Measurements from ENCODE around the gene DCUN1D1. TPM values are rescaled to one million over a fixed set of nuclear protein-coding genes. Genes with fewer than 3 reads are reported as not detected.
"Not testable (repeated sequence)": the region's sequence is repeated elsewhere in the genome, so short reads cannot be mapped to it uniquely, and the experiment has no call there.

The DCUN1D1 gene
- total RNA-seq, 6 experiments from 2014 or later: 15.7 to 41.5 (median 31.9) TPM

DNA sequence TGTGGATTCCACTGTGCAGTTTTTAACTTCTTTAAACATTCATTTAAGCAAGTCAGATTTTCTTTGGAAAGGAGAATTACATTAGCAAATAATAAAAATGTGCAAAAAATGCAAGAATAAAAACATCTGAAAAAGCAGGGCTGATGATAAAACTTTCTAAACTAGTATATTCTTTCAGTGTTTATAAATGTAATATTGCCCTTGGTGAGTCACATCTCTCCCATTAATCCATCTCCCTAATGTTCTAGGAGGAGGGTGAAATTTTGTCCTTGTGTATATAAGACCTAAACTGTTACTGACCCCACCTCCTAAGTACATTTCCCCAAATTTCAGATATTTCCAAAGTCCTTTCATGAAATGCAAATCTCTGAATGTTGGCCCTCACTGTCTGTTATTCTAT is 28.5 kb upstream of the DCUN1D1 start:
- DNase-seq: no peak
- H3K27me3 ChIP-seq: no peaks in the 10 kb centered on the region
- H3K9me3 ChIP-seq: no peaks in the 10 kb centered on the region
- no peak overlapping the region for H3K4me3 ChIP-seq
- H3K27ac ChIP-seq: no peak overlapping the region
- no peak for ATAC-seq
- TF ChIP-seq, protein P1, sequence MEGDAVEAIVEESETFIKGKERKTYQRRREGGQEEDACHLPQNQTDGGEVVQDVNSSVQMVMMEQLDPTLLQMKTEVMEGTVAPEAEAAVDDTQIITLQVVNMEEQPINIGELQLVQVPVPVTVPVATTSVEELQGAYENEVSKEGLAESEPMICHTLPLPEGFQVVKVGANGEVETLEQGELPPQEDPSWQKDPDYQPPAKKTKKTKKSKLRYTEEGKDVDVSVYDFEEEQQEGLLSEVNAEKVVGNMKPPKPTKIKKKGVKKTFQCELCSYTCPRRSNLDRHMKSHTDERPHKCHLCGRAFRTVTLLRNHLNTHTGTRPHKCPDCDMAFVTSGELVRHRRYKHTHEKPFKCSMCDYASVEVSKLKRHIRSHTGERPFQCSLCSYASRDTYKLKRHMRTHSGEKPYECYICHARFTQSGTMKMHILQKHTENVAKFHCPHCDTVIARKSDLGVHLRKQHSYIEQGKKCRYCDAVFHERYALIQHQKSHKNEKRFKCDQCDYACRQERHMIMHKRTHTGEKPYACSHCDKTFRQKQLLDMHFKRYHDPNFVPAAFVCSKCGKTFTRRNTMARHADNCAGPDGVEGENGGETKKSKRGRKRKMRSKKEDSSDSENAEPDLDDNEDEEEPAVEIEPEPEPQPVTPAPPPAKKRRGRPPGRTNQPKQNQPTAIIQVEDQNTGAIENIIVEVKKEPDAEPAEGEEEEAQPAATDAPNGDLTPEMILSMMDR (IDR thresholded peaks at IDR 0.05): no peak
- no peak for TF ChIP-seq POLR2A (IDR thresholded peaks at IDR 0.05)
- intact Hi-C loops (cut with DNase I): no loop called here
- H3K4me1 ChIP-seq: no peaks in the 10 kb centered on the region
- H3K36me3 ChIP-seq: peaks cover 0 to 1% (median 0%) of the 10 kb centered on the region in 4 donors

DNA sequence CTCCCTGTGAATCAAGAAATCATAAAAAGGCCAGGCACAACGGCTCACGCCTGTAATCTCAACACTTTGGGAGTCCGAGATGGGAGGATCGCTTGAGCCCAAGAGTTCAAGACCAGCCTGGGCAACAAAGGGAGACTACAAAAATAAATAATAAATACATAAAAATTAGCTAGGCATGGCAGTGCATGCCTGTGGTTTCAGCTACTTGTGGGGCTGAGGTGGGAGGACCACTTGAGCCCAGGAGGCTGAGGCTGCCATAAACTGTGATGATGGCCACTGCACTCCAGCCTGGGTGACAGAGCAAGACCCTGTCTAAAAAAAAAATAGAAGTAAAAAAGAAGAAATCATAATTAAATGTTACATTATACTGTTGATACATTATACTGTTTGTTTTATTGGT is 28.0 kb upstream of the DCUN1D1 start:
- H3K36me3 ChIP-seq: no peaks in the 10 kb centered on the region
- H3K9me3 ChIP-seq: no peaks in the 10 kb centered on the region
- no peaks in the 10 kb centered on the region for H3K4me1 ChIP-seq
- TF ChIP-seq, protein P1 (IDR thresholded peaks at IDR 0.05): no peak
- no peak for TF ChIP-seq POLR2A (IDR thresholded peaks at IDR 0.05)
- H3K27me3 ChIP-seq: no peaks in the 10 kb centered on the region
- no peak overlapping the region for H3K4me3 ChIP-seq
- WGBS (ENCODE audit: insufficient coverage, low coverage, low lambda C conversion rate, missing lambda C conversion rate): 100% methylated on average over 4 of the region's 4 CpGs
- DNase-seq (no peak), ATAC-seq (no peak)
- intact Hi-C loops (cut with DNase I): no loop called here
- H3K27ac ChIP-seq: no peak overlapping the region

GRCh38 chr3:183006396-183007002 is 26.2 kb upstream of the DCUN1D1 start:
- intact Hi-C loops (cut with DNase I): no loop called here
- Histone ChIP-seq H3K4me3 (no peak overlapping the region), H3K4me1 (no peaks in the 10 kb centered on the region), H3K9me3 (no peaks in the 10 kb centered on the region), H3K27me3 (no peaks in the 10 kb centered on the region), H3K27ac (no peak overlapping the region), H3K36me3 (no peaks in the 10 kb centered on the region)
- WGBS (ENCODE audit: insufficient coverage, low coverage, low lambda C conversion rate, missing lambda C conversion rate): 95% methylated on average over 4 of the region's 10 CpGs
- DNase-seq: no peak
- no peak for ATAC-seq
- no peak for TF ChIP-seq POLR2A (IDR thresholded peaks at IDR 0.05)
- TF ChIP-seq, protein P1 (IDR thresholded peaks at IDR 0.05): no peak

- Histone ChIP-seq H3K27me3 (no peaks in the 10 kb centered on the region), H3K27ac (no peak overlapping the region), H3K9me3 (no peaks in the 10 kb centered on the region), H3K4me3 (no peak overlapping the region), H3K4me1 (no peaks in the 10 kb centered on the region), H3K36me3 (no peaks in the 10 kb centered on the region)
- no peak for DNase-seq
- ATAC-seq: no peak
- TF ChIP-seq, protein P1 (IDR thresholded peaks at IDR 0.05): no peak
- no peak for TF ChIP-seq POLR2A (IDR thresholded peaks at IDR 0.05)
- 67% methylated on average over 1 of the region's 1 CpG for WGBS (ENCODE audit: insufficient coverage, low coverage, low lambda C conversion rate, missing lambda C conversion rate)
- intact Hi-C loops (cut with DNase I): no loop called here
These were observed 19.4 kb upstream of the DCUN1D1 start for GRCh38 chr3:182999767-183000166.

DNA sequence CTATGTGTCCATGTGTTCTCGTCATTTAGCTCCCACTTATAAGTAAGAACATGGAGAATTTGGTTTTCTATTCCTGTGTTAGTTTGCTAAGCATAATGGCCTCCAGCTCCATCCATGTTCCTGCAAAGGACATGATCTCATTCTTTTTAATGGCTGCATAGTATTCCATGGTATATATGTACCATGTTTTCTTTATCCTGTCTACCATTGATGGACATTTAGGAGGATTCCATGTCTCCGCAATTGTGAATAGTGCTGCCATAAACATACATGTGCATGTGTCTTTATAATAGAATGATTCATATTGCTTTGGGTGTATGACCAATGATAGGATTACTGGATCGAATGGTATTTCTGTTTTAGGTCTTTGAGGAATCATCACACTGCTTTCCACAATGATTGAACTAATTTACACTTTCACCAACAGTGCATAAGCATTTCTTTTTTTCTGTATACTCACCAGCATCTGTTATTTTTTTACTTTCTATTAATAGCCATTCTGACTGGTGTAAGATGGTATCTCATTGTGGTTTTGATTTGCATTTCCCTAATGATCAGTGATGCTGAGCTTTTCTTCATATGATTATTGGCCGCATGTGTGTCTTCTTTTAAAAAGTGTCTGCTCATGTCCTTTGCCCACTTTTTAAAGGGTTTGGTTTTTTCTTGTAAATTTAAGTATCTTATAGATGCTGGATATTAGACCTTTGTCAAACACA is 13.3 kb upstream of the DCUN1D1 start:
- WGBS (ENCODE audit: insufficient coverage, low coverage, low lambda C conversion rate, missing lambda C conversion rate): 89% methylated on average over 4 of the region's 4 CpGs
- ATAC-seq; H3K27ac ChIP-seq; H3K4me3 ChIP-seq; H3K27me3 ChIP-seq; H3K36me3 ChIP-seq; H3K4me1 ChIP-seq; H3K9me3 ChIP-seq; intact Hi-C loops (cut with DNase I); DNase-seq: not testable (repeated sequence)
